Esophagus muscularis mucosa (tissue), 3 donors: ENCODE data around the gene CDON.

Experiments
- CTCF ChIP-seq, 3 experiments: fragments of 200-600 bp in 2 of 3; fragments of 450-650 bp in 1 of 3; sonication (generic) in 2 of 3; IDR thresholded peaks; one replicate each; pipeline ENCODE4 v1.5.1; 2017 to 2019; ENCODE audit warnings: antibody characterized with exemption in 3 of 3, mild to moderate bottlenecking in 2 of 3, moderate library complexity in 1 of 3
- POLR2A ChIP-seq: fragments of 450-650 bp; IDR thresholded peaks from one replicate; pipeline ENCODE4 v1.6.1; 2017; ENCODE audit warnings: antibody characterized with exemption, moderate library complexity, mild to moderate bottlenecking, low read depth

GRCh38 chr11:125923012-125923579, 139.6 kb downstream of the CDON start:
- peak; percentile 78 to 88 (median 82) for TF ChIP-seq CTCF (IDR thresholded peaks at IDR 0.05)
- no peak for TF ChIP-seq POLR2A
